ENCODE measurements around the gene APEH. TPM values are rescaled to one million over a fixed set of nuclear protein-coding genes. Genes with fewer than 3 reads are reported as not detected.

The APEH gene
- polyA plus RNA-seq, 4 donors: 66.2 to 87.8 (median 81.9) TPM

DNA sequence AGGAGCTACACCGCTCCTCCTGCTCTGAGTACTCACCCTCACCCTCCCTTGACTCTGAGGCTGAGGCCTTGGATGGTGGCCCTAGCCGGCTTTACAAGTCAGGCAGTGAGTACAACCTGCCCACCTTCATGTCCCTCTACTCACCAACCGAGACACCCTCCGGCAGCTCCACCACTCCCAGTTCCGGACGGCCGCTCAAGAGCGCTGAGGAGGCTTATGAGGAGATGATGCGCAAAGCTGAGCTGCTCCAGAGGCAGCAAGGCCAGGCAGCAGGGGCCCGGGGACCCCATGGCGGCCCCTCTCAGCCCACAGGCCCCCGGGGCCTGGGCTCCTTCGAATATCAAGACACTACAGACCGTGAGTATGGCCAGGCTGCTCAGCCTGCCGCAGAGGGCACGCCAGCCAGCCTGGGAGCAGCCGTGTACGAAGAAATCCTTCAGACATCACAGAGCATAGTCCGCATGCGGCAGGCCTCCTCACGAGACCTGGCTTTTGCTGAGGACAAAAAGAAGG lies 21.2 kb upstream of the APEH start:
- no peaks in the 10 kb centered on the region for H3K36me3 ChIP-seq (ENCODE audit: control insufficient read depth in 3 of 3, insufficient read depth in 2 of 3, low read depth in 1 of 3, low read length in 3 of 3)
- H3K27ac ChIP-seq (ENCODE audit: low read depth in 1 of 3, low read length in 2 of 3): no peak overlapping the region
- no peak for FAIRE-seq
- H3K27me3 ChIP-seq (ENCODE audit: control insufficient read depth in 3 of 3, insufficient read depth in 3 of 3, low read length in 3 of 3): no peaks in the 10 kb centered on the region
- H3K4me3 ChIP-seq (ENCODE audit: low read depth in 1 of 3, low read length in 3 of 3): no peak overlapping the region
- no peak for DNase-seq
- H3K9me3 ChIP-seq (ENCODE audit: control insufficient read depth in 2 of 2, insufficient read depth in 1 of 2, low read depth in 1 of 2, low read length in 1 of 2): no peaks in the 10 kb centered on the region
- no peaks in the 10 kb centered on the region for H3K4me1 ChIP-seq (ENCODE audit: control insufficient read depth in 3 of 3, insufficient read depth in 2 of 3, low read depth in 1 of 3, low read length in 2 of 3)
- WGBS, 3 donors: 85 to 86% (median 86%) methylated on average over 21 of the region's 21 CpGs

DNA sequence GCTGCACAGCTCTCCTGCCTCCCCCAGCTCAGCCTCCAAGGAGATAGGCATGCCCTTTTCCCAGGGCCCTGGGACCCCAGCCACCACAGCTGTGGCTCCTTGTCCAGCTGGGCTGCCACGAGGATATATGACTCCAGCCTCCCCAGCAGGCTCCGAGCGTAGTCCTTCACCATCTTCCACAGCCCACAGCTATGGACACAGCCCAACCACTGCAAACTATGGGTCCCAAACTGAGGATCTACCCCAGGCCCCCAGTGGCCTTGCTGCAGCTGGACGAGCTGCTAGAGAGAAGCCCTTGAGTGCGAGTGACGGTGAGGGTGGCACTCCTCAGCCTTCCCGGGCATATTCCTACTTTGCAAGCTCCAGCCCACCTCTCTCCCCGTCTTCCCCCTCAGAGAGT lies 20.5 kb upstream of the APEH start:
- H3K36me3 ChIP-seq (ENCODE audit: control insufficient read depth in 3 of 3, insufficient read depth in 2 of 3, low read depth in 1 of 3, low read length in 3 of 3): no peaks in the 10 kb centered on the region
- H3K27ac ChIP-seq (ENCODE audit: low read depth in 1 of 3, low read length in 2 of 3): no peak overlapping the region
- FAIRE-seq: no peak
- no peaks in the 10 kb centered on the region for H3K4me1 ChIP-seq (ENCODE audit: control insufficient read depth in 3 of 3, insufficient read depth in 2 of 3, low read depth in 1 of 3, low read length in 2 of 3)
- 77 to 85% (median 85%) methylated on average over 8 of the region's 8 CpGs for WGBS, 3 donors
- no peaks in the 10 kb centered on the region for H3K27me3 ChIP-seq (ENCODE audit: control insufficient read depth in 3 of 3, insufficient read depth in 3 of 3, low read length in 3 of 3)
- no peaks in the 10 kb centered on the region for H3K9me3 ChIP-seq (ENCODE audit: control insufficient read depth in 2 of 2, insufficient read depth in 1 of 2, low read depth in 1 of 2, low read length in 1 of 2)
- DNase-seq: no peak
- no peak overlapping the region for H3K4me3 ChIP-seq (ENCODE audit: low read depth in 1 of 3, low read length in 3 of 3)

DNA sequence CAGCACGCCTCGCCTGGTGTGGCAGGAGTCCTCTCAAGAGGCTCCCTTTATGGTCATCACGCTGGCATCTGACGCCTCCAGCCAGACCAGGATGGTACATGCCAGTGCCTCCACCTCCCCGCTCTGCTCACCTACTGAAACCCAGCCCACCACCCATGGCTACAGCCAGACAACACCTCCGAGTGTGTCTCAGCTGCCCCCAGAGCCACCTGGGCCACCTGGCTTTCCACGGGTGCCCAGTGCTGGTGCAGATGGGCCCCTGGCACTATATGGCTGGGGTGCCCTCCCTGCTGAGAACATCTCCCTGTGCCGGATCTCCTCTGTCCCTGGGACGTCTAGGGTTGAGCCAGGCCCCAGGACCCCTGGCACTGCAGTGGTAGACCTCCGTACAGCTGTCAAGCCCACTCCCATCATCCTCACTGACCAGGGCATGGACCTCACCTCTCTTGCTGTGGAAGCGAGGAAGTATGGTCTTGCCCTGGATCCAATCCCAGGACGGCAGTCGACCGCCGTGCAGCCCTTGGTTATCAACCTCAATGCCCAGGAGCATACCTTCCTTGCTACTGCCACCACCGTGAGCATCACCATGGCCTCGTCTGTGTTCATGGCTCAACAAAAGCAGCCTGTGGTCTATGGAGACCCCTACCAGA lies 19.9 kb upstream of the APEH start:
- Histone ChIP-seq H3K4me3 (ENCODE audit: low read depth in 1 of 3, low read length in 3 of 3) (no peak overlapping the region), H3K4me1 (ENCODE audit: control insufficient read depth in 3 of 3, insufficient read depth in 2 of 3, low read depth in 1 of 3, low read length in 2 of 3) (no peaks in the 10 kb centered on the region), H3K36me3 (ENCODE audit: control insufficient read depth in 3 of 3, insufficient read depth in 2 of 3, low read depth in 1 of 3, low read length in 3 of 3) (no peaks in the 10 kb centered on the region), H3K9me3 (ENCODE audit: control insufficient read depth in 2 of 2, insufficient read depth in 1 of 2, low read depth in 1 of 2, low read length in 1 of 2) (no peaks in the 10 kb centered on the region), H3K27ac (ENCODE audit: low read depth in 1 of 3, low read length in 2 of 3) (no peak overlapping the region), H3K27me3 (ENCODE audit: control insufficient read depth in 3 of 3, insufficient read depth in 3 of 3, low read length in 3 of 3) (no peaks in the 10 kb centered on the region)
- WGBS, 3 donors: 88 to 91% (median 90%) methylated on average over 17 of the region's 17 CpGs
- FAIRE-seq: no peak
- DNase-seq: no peak

DNA sequence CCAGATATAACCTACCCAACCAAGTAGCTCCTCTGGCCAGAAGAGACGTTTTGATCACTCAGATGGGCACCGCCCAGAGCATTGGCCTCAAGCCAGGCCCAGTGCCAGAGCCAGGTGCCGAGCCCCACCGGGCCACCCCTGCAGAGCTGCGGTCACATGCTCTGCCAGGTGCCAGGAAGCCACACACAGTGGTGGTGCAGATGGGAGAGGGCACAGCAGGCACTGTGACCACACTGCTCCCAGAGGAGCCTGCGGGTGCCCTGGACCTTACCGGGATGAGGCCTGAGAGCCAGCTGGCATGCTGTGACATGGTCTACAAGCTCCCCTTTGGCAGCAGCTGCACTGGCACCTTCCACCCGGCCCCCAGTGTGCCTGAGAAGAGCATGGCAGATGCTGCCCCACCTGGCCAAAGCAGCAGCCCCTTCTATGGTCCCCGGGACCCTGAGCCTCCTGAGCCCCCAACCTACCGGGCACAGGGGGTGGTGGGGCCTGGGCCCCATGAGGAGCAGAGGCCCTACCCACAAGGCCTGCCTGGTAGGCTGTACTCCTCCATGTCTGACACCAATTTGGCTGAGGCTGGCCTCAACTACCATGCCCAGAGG lies 19.1 kb upstream of the APEH start:
- no peak for FAIRE-seq
- H3K4me1 ChIP-seq (ENCODE audit: control insufficient read depth in 3 of 3, insufficient read depth in 2 of 3, low read depth in 1 of 3, low read length in 2 of 3): no peaks in the 10 kb centered on the region
- no peaks in the 10 kb centered on the region for H3K9me3 ChIP-seq (ENCODE audit: control insufficient read depth in 2 of 2, insufficient read depth in 1 of 2, low read depth in 1 of 2, low read length in 1 of 2)
- 18 to 54% (median 37%) methylated on average over 10 of the region's 10 CpGs for WGBS, 3 donors
- no peak overlapping the region for H3K27ac ChIP-seq (ENCODE audit: low read depth in 1 of 3, low read length in 2 of 3)
- H3K4me3 ChIP-seq (ENCODE audit: low read depth in 1 of 3, low read length in 3 of 3): no peak overlapping the region
- H3K36me3 ChIP-seq (ENCODE audit: control insufficient read depth in 3 of 3, insufficient read depth in 2 of 3, low read depth in 1 of 3, low read length in 3 of 3): no peaks in the 10 kb centered on the region
- no peaks in the 10 kb centered on the region for H3K27me3 ChIP-seq (ENCODE audit: control insufficient read depth in 3 of 3, insufficient read depth in 3 of 3, low read length in 3 of 3)
- DNase-seq: peak in 1 of 2 donors; percentile 13

DNA sequence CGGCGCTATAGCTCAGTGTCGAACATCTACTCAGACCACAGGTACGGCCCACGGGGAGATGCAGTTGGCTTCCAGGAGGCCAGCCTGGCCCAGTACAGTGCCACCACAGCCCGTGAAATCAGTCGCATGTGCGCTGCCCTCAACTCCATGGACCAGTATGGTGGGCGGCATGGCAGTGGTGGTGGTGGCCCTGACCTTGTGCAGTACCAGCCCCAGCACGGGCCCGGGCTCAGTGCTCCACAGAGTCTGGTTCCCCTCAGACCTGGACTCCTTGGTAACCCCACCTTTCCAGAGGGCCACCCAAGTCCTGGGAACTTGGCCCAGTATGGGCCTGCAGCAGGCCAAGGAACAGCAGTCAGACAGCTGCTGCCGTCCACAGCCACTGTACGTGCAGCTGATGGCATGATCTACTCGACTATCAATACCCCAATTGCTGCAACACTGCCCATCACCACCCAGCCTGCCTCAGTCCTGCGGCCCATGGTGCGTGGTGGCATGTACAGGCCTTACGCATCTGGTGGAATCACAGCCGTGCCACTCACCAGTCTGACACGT lies 18.3 kb upstream of the APEH start:
- DNase-seq (no peak), FAIRE-seq (no peak)
- no peaks in the 10 kb centered on the region for H3K4me1 ChIP-seq (ENCODE audit: control insufficient read depth in 3 of 3, insufficient read depth in 2 of 3, low read depth in 1 of 3, low read length in 2 of 3)

DNA sequence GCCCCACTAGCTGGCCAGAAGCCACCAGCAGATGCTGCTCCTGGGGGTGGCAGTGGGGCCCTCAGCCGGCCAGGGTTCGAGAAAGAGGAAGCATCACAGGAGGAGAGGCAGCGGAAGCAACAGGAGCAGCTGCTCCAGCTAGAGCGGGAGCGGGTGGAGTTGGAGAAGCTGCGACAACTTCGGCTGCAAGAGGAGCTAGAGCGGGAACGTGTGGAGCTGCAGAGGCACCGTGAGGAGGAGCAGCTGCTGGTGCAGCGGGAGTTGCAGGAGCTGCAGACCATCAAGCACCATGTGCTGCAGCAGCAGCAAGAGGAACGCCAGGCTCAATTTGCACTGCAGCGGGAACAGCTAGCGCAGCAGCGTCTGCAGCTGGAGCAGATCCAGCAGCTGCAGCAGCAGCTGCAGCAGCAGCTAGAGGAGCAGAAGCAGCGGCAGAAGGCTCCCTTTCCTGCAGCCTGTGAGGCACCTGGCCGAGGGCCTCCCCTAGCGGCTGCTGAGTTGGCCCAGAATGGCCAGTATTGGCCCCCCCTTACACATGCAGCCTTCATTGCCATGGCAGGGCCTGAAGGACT lies 17.5 kb upstream of the APEH start:
- Histone ChIP-seq H3K4me3 (ENCODE audit: low read depth in 1 of 3, low read length in 3 of 3) (no peak overlapping the region), H3K36me3 (ENCODE audit: control insufficient read depth in 3 of 3, insufficient read depth in 2 of 3, low read depth in 1 of 3, low read length in 3 of 3) (no peaks in the 10 kb centered on the region), H3K27me3 (ENCODE audit: control insufficient read depth in 3 of 3, insufficient read depth in 3 of 3, low read length in 3 of 3) (no peaks in the 10 kb centered on the region), H3K9me3 (ENCODE audit: control insufficient read depth in 2 of 2, insufficient read depth in 1 of 2, low read depth in 1 of 2, low read length in 1 of 2) (no peaks in the 10 kb centered on the region), H3K4me1 (ENCODE audit: control insufficient read depth in 3 of 3, insufficient read depth in 2 of 3, low read depth in 1 of 3, low read length in 2 of 3) (no peaks in the 10 kb centered on the region), H3K27ac (ENCODE audit: low read depth in 1 of 3, low read length in 2 of 3) (no peak overlapping the region)
- DNase-seq (no peak), FAIRE-seq (no peak)
- 50 to 78% (median 65%) methylated on average over 18 of the region's 18 CpGs for WGBS, 3 donors

More for the DNA sequence above, 18.3 kb upstream of the APEH start:
- 95 to 98% (median 96%) methylated on average over 19 of the region's 19 CpGs for WGBS, 3 donors
- H3K36me3 ChIP-seq (ENCODE audit: control insufficient read depth in 3 of 3, insufficient read depth in 2 of 3, low read depth in 1 of 3, low read length in 3 of 3): no peaks in the 10 kb centered on the region
- no peaks in the 10 kb centered on the region for H3K27me3 ChIP-seq (ENCODE audit: control insufficient read depth in 3 of 3, insufficient read depth in 3 of 3, low read length in 3 of 3)
- no peaks in the 10 kb centered on the region for H3K9me3 ChIP-seq (ENCODE audit: control insufficient read depth in 2 of 2, insufficient read depth in 1 of 2, low read depth in 1 of 2, low read length in 1 of 2)
- H3K27ac ChIP-seq (ENCODE audit: low read depth in 1 of 3, low read length in 2 of 3): no peak overlapping the region
- H3K4me3 ChIP-seq (ENCODE audit: low read depth in 1 of 3, low read length in 3 of 3): no peak overlapping the region

DNA sequence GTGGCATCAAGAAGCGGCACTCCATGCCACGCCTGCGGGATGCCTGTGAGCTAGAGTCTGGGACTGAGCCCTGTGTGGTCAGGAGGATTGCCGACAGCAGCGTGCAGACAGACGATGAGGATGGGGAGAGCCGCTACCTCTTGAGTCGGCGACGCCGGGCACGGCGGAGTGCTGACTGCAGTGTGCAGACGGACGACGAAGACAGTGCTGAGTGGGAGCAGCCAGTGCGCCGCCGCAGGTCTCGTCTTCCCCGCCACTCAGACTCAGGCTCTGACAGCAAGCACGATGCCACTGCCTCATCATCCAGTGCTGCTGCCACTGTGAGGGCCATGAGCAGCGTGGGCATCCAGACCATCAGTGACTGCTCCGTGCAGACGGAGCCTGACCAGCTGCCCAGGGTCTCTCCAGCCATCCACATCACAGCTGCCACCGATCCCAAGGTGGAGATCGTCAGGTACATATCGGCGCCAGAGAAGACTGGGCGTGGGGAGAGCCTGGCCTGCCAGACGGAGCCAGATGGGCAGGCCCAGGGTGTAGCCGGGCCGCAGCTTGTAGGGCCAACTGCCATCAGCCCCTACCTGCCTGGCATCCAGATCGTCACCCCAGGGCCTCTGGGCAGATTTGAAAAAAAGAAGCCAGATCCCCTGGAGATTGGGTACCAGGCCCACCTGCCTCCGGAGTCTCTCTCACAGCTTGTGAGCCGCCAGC lies 16.8 kb upstream of the APEH start:
- Histone ChIP-seq H3K4me1 (ENCODE audit: control insufficient read depth in 3 of 3, insufficient read depth in 2 of 3, low read depth in 1 of 3, low read length in 2 of 3) (no peaks in the 10 kb centered on the region), H3K4me3 (ENCODE audit: low read depth in 1 of 3, low read length in 3 of 3) (no peak overlapping the region), H3K36me3 (ENCODE audit: control insufficient read depth in 3 of 3, insufficient read depth in 2 of 3, low read depth in 1 of 3, low read length in 3 of 3) (no peaks in the 10 kb centered on the region), H3K27ac (ENCODE audit: low read depth in 1 of 3, low read length in 2 of 3) (no peak overlapping the region), H3K9me3 (ENCODE audit: control insufficient read depth in 2 of 2, insufficient read depth in 1 of 2, low read depth in 1 of 2, low read length in 1 of 2) (no peaks in the 10 kb centered on the region), H3K27me3 (ENCODE audit: control insufficient read depth in 3 of 3, insufficient read depth in 3 of 3, low read length in 3 of 3) (no peaks in the 10 kb centered on the region)
- WGBS, 3 donors: 89 to 92% (median 91%) methylated on average over 35 to 36 of the region's 36 CpGs
- DNase-seq (no peak), FAIRE-seq (no peak)

DNA sequence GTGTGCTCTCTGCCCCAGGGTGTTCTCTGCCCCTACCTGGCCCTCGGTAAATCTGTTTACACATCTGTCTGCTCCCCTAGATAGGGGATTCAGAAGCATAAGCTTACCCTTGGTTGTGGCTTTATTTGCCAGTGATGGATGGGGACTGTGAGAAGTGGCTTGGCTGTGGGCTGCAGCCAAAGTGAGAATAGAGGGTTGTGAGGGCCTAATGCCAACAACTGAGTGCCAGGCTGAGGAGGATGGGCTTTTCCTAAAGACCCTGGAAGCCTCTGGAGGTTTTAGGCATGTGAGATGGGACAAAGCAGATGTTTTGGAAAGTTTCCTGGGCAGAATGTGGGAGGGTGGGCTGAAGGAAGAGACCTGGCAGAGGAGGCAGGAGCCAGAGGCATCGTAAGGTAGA lies 15.4 kb upstream of the APEH start:
- DNase-seq (no peak), FAIRE-seq (no peak)
- no peaks in the 10 kb centered on the region for H3K27me3 ChIP-seq (ENCODE audit: control insufficient read depth in 3 of 3, insufficient read depth in 3 of 3, low read length in 3 of 3)
- 55 to 70% (median 59%) methylated on average over 2 of the region's 2 CpGs for WGBS, 3 donors
- no peaks in the 10 kb centered on the region for H3K4me1 ChIP-seq (ENCODE audit: control insufficient read depth in 3 of 3, insufficient read depth in 2 of 3, low read depth in 1 of 3, low read length in 2 of 3)
- no peaks in the 10 kb centered on the region for H3K9me3 ChIP-seq (ENCODE audit: control insufficient read depth in 2 of 2, insufficient read depth in 1 of 2, low read depth in 1 of 2, low read length in 1 of 2)
- no peak overlapping the region for H3K4me3 ChIP-seq (ENCODE audit: low read depth in 1 of 3, low read length in 3 of 3)
- H3K36me3 ChIP-seq (ENCODE audit: control insufficient read depth in 3 of 3, insufficient read depth in 2 of 3, low read depth in 1 of 3, low read length in 3 of 3): no peaks in the 10 kb centered on the region
- no peak overlapping the region for H3K27ac ChIP-seq (ENCODE audit: low read depth in 1 of 3, low read length in 2 of 3)

Measured in small intestine (tissue), 7 donors.